LNCAP (cell line): ENCODE measurements around the gene LINGO1.

ENCODE experiments used
- CTCF ChIP-seq: fragments of 450-650 bp; IDR thresholded peaks from 2 replicates; pipeline ENCODE4 v1.5.1; 2017; ENCODE audit warnings: mild to moderate bottlenecking

LINGO1 gene

GRCh38 chr15:77564341-77564740 lies 68.4 kb downstream of the LINGO1 start:
- TF ChIP-seq CTCF = no peak

- TF ChIP-seq CTCF = no peak
Measured at GRCh38 chr15:77563623-77564156, 69.0 kb downstream of the LINGO1 start.
